Panc1 (cell line): ENCODE measurements around the gene TMEM201. TPM values are rescaled to one million over a fixed set of nuclear protein-coding genes. Genes with fewer than 3 reads are reported as not detected.

Source experiments
- ATAC-seq: fragments of 200-7000 bp; cut with Tn5 transposase; 2 replicates; pipeline ENCODE4 v1.9.1; 2020; ENCODE audit warnings: mild to moderate bottlenecking, moderate library complexity
- BruUV-seq: library from RNA; stranded (reverse); fragments of 400-500 nt; replicated peaks from 2 replicates; lab custom pipeline; 2021; lab: Mats Ljungman, UMichigan
- CTCF ChIA-PET: fragments of 300-600 bp; sonication (Branson Sonifier 250); formaldehyde crosslinking; loops from one replicate; lab custom pipeline; 2022; ENCODE audit warnings: antibody characterized with exemption; lab: Charles Lee
- POLR2A ChIA-PET: fragments of 300-600 bp; sonication (Branson Sonifier 250); formaldehyde crosslinking; loops from one replicate; lab custom pipeline; 2022; ENCODE audit warnings: antibody characterized with exemption; lab: Charles Lee
- DNase-seq: peaks from one replicate; pipeline ENCODE4 v3.0.0-alpha.2; 2010; ENCODE audit warnings: low read depth, low spot score
- H3K27ac ChIP-seq: 2 replicates; pipeline ENCODE4 v1.5.1; 2011; ENCODE audit warnings: mild to moderate bottlenecking, low read length, inconsistent platforms
- H3K27me3 ChIP-seq: fragments of 200-500 bp; sonication (Bioruptor generic); 2 replicates; pipeline ENCODE4 v1.6.0; 2014; ENCODE audit warnings: low read length, inconsistent platforms; ENCODE audit not compliant: control insufficient read depth, insufficient read depth
- H3K36me3 ChIP-seq: fragments of 200-500 bp; sonication (Bioruptor generic); 2 replicates; pipeline ENCODE4 v1.5.1; 2014; ENCODE audit warnings: inconsistent platforms, mild to moderate bottlenecking, low read length, moderate library complexity; ENCODE audit not compliant: control insufficient read depth, insufficient read depth
- H3K4me1 ChIP-seq: 2 replicates; pipeline ENCODE4 v1.5.1; 2011; ENCODE audit warnings: inconsistent platforms, mild to moderate bottlenecking, low read length, moderate library complexity; ENCODE audit not compliant: control insufficient read depth, insufficient read depth
- H3K4me3 ChIP-seq, 2 experiments: 2 replicates each; pipeline ENCODE4 v1.5.1; 2011 to 2012; ENCODE audit warnings: low read depth in 2 of 2, low read length in 2 of 2, mild to moderate bottlenecking in 2 of 2, inconsistent platforms in 1 of 2, moderate library complexity in 1 of 2
- H3K9me3 ChIP-seq: fragments of 200-500 bp; sonication (Bioruptor generic); 2 replicates; pipeline ENCODE4 v1.5.1; 2014; ENCODE audit warnings: low read depth, mild to moderate bottlenecking, inconsistent platforms, low read length, moderate library complexity; ENCODE audit not compliant: control insufficient read depth, insufficient read depth
- POLR2AphosphoS5 ChIP-seq: IDR thresholded peaks from 2 replicates; pipeline ENCODE4 v1.6.1; 2012; ENCODE audit warnings: mild to moderate bottlenecking, low read depth, low read length, moderate library complexity
- SIN3A ChIP-seq: IDR thresholded peaks from 2 replicates; pipeline ENCODE4 v1.6.1; 2012; ENCODE audit warnings: low read depth, mild to moderate bottlenecking, low read length, moderate library complexity, borderline replicate concordance; ENCODE audit not compliant: insufficient read depth
- TCF7L2 ChIP-seq: IDR thresholded peaks from 2 replicates; pipeline ENCODE4 v1.6.1; 2011; ENCODE audit warnings: mild to moderate bottlenecking, low read depth, low read length, inconsistent platforms
- in situ Hi-C: cut with HindIII; loops from 2 replicates; pipeline ENCODE4 v1.10.0; 2016; ENCODE audit warnings: low sequenced_read_pairs, low pct_unique_long_range_greater_than_20kb
- intact Hi-C: fragments of 100-400 bp; cut with micrococcal nuclease; formaldehyde crosslinking; loops from one replicate; pipeline ENCODE4 v1.10.0; 2022; ENCODE audit not compliant: unreplicated experiment
- total RNA-seq: library from RNA; stranded (reverse); gene quantifications from one replicate; pipeline ENCODE4 v1.2.1, GENCODE V29; 2021; ENCODE audit not compliant: unreplicated experiment
- TF ChIP-seq, protein P1 (sequence below): fragments of 450-650 bp; IDR thresholded peaks from 2 replicates; pipeline ENCODE4 v1.5.1; 2017; ENCODE audit warnings: mild to moderate bottlenecking
- TF ChIP-seq, protein P2 (sequence below), 2 experiments: IDR thresholded peaks; 2 replicates each; pipeline ENCODE4 v1.6.1; 2011 to 2012; ENCODE audit warnings: low read depth in 2 of 2, control low read depth in 1 of 2, low read length in 1 of 2, mild to moderate bottlenecking in 1 of 2, moderate library complexity in 1 of 2; ENCODE audit not compliant: insufficient read depth in 1 of 2

The TMEM201 gene
- total RNA-seq, 1 experiment from 2014 or later: 26.5 TPM

DNA sequence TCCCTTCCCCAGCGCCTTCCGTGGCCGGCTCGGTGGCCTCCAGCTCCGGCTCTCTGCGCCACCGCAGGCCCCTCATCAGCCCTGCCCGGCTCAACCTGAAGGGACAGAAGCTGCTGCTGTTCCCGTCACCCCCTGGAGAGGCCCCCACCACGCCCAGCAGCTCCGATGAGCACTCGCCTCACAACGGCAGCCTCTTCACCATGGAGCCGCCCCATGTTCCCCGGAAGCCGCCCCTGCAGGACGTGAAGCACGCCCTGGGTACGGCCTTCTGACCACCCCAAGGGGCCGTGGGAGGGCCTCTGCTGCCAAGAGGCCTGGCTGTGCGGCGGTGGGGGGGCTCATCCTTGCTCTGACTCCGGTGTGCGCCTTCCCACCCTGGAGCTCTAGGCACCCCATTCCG, 21.8 kb downstream of the TMEM201 start:
- Histone ChIP-seq H3K27me3 (no peaks in the 10 kb centered on the region), H3K4me3 (no peak overlapping the region), H3K36me3 (no peaks in the 10 kb centered on the region; the same call in 1 of the 2 replicates), H3K27ac (no peak overlapping the region), H3K9me3 (no peaks in the 10 kb centered on the region), H3K4me1 (no peaks in the 10 kb centered on the region)
- TF ChIP-seq POLR2AphosphoS5 (no peak), TCF7L2 (no peak), SIN3A (no peak)
- TF ChIP-seq, protein P1, sequence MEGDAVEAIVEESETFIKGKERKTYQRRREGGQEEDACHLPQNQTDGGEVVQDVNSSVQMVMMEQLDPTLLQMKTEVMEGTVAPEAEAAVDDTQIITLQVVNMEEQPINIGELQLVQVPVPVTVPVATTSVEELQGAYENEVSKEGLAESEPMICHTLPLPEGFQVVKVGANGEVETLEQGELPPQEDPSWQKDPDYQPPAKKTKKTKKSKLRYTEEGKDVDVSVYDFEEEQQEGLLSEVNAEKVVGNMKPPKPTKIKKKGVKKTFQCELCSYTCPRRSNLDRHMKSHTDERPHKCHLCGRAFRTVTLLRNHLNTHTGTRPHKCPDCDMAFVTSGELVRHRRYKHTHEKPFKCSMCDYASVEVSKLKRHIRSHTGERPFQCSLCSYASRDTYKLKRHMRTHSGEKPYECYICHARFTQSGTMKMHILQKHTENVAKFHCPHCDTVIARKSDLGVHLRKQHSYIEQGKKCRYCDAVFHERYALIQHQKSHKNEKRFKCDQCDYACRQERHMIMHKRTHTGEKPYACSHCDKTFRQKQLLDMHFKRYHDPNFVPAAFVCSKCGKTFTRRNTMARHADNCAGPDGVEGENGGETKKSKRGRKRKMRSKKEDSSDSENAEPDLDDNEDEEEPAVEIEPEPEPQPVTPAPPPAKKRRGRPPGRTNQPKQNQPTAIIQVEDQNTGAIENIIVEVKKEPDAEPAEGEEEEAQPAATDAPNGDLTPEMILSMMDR: no peak
- TF ChIP-seq, protein P2, sequence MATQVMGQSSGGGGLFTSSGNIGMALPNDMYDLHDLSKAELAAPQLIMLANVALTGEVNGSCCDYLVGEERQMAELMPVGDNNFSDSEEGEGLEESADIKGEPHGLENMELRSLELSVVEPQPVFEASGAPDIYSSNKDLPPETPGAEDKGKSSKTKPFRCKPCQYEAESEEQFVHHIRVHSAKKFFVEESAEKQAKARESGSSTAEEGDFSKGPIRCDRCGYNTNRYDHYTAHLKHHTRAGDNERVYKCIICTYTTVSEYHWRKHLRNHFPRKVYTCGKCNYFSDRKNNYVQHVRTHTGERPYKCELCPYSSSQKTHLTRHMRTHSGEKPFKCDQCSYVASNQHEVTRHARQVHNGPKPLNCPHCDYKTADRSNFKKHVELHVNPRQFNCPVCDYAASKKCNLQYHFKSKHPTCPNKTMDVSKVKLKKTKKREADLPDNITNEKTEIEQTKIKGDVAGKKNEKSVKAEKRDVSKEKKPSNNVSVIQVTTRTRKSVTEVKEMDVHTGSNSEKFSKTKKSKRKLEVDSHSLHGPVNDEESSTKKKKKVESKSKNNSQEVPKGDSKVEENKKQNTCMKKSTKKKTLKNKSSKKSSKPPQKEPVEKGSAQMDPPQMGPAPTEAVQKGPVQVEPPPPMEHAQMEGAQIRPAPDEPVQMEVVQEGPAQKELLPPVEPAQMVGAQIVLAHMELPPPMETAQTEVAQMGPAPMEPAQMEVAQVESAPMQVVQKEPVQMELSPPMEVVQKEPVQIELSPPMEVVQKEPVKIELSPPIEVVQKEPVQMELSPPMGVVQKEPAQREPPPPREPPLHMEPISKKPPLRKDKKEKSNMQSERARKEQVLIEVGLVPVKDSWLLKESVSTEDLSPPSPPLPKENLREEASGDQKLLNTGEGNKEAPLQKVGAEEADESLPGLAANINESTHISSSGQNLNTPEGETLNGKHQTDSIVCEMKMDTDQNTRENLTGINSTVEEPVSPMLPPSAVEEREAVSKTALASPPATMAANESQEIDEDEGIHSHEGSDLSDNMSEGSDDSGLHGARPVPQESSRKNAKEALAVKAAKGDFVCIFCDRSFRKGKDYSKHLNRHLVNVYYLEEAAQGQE (IDR thresholded peaks at IDR 0.05; ENCODE audit: insufficient read depth in 1 of 2, low read depth in 2 of 2, low read length in 1 of 2): no peak
- CTCF ChIA-PET: no interaction called here
- ATAC-seq (no peak), DNase-seq (no peak)
- intact Hi-C loops (no loop called here), in situ Hi-C loops (no loop called here)
- POLR2A ChIA-PET: no interaction called here
- BruUV-seq: no TSS peak

DNA sequence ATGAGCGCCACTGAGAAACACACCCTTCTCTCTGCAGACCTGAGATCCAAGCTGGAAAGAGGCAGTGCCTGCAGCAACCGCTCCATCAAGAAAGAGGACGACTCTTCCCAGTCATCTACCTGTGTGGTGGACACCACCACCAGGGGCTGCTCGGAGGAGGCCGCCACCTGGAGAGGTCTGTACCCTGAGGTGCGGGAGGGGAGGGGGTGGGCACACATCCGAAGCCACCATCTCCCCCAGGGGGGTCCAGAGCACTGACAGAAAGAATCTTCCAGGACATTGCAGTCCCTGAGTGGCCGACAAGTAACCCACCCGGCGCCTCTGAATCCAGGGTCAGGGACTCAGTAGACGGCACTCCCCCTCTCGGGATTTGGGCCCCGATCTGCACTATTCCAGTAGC, 23.0 kb downstream of the TMEM201 start:
- ATAC-seq: no peak
- Histone ChIP-seq H3K9me3 (no peaks in the 10 kb centered on the region), H3K36me3 (no peaks in the 10 kb centered on the region; the same call in 1 of the 2 replicates), H3K4me3 (no peak overlapping the region), H3K27ac (no peak overlapping the region), H3K27me3 (no peaks in the 10 kb centered on the region), H3K4me1 (no peaks in the 10 kb centered on the region)
- in situ Hi-C loops (no loop called here), intact Hi-C loops (no loop called here)
- TF ChIP-seq, protein P1: no peak
- POLR2A ChIA-PET: no interaction called here
- no TSS peak for BruUV-seq
- no peak for DNase-seq
- CTCF ChIA-PET: interaction anchor here (0.6 kb wide), 1 partner anchor 18 kb away, joined by 3 read pairs; no protein-coding TSS in a partner anchor
